H1 (cell line): Measurements from ENCODE around the gene COX7A2. TPM values are rescaled to one million over a fixed set of nuclear protein-coding genes. Genes with fewer than 3 reads are reported as not detected.

Source experiments
- CTCF ChIA-PET: fragments of 300-600 bp; sonication (Branson Sonifier 250); formaldehyde crosslinking; loops from one replicate; lab custom pipeline; 2021; ENCODE audit not compliant: partially characterized antibody; lab: Charles Lee
- POLR2A ChIA-PET: fragments of 300-600 bp; sonication (Branson Sonifier 250); formaldehyde crosslinking; loops from one replicate; lab custom pipeline; 2021; ENCODE audit warnings: inconsistent platforms; ENCODE audit not compliant: partially characterized antibody; lab: Charles Lee
- DNase-seq, 2 experiments: peaks; one replicate each; pipeline versions ENCODE4 v3.0.0 to v3.0.0-alpha.2; 2010 to 2022; ENCODE audit warnings: low spot score in 2 of 2, low read depth in 1 of 2, mixed read lengths in 1 of 2
- FAIRE-seq: peaks from 2 replicates; lab custom pipeline; 2011; peaks lifted over from hg19 to GRCh38; lab: Jason Lieb, UNC
- H2AFZ ChIP-seq: 2 replicates; pipeline ENCODE4 v1.8.1; 2012; ENCODE audit warnings: low read length, inconsistent platforms
- H2AK5ac ChIP-seq: 2 replicates; pipeline ENCODE4 v1.6.1; 2013; ENCODE audit warnings: low read depth, low read length
- H2BK120ac ChIP-seq: replicated peaks from 2 replicates; pipeline ENCODE3; 2013; ENCODE audit warnings: low read depth, low read length, inconsistent platforms
- H2BK12ac ChIP-seq: 2 replicates; pipeline ENCODE4 v1.6.1; 2013; ENCODE audit warnings: low read depth, low read length
- H2BK15ac ChIP-seq: 2 replicates; pipeline ENCODE4 v1.6.1; 2013; ENCODE audit warnings: low read length
- H2BK20ac ChIP-seq: 2 replicates; pipeline ENCODE4 v1.6.1; 2013; ENCODE audit warnings: low read length
- H2BK5ac ChIP-seq: 2 replicates; pipeline ENCODE4 v1.6.1; 2013; ENCODE audit warnings: low read depth, low read length
- H3K14ac ChIP-seq: 2 replicates; pipeline ENCODE4 v1.6.1; 2013; ENCODE audit warnings: inconsistent platforms; ENCODE audit not compliant: insufficient read length
- H3K18ac ChIP-seq: 2 replicates; pipeline ENCODE4 v1.6.1; 2013; ENCODE audit warnings: low read length; ENCODE audit errors: extremely low read depth
- H3K23ac ChIP-seq: 2 replicates; pipeline ENCODE4 v1.6.1; 2013; ENCODE audit warnings: inconsistent platforms; ENCODE audit not compliant: insufficient read length
- H3K23me2 ChIP-seq: 2 replicates; pipeline ENCODE4 v1.6.1; 2013; ENCODE audit warnings: low read depth, low read length
- H3K27ac ChIP-seq: 2 replicates; pipeline ENCODE4 v1.6.1; 2011; ENCODE audit warnings: low read depth, low read length, inconsistent platforms
- H3K27me3 ChIP-seq, 4 experiments: replicated peaks in 1 of 4; 1 replicate in 1 of 4; 2 replicates in 3 of 4; pipeline versions ENCODE4 v1.6.1 to v1.8.1; 2011 to 2013; ENCODE audit warnings: low read length in 3 of 4, mild to moderate bottlenecking in 3 of 4, inconsistent platforms in 2 of 4, mixed read lengths in 2 of 4, moderate library complexity in 1 of 4; ENCODE audit not compliant: control insufficient read depth in 3 of 4, insufficient read depth in 3 of 4; ENCODE audit errors: extremely low read depth in 1 of 4
- H3K36me3 ChIP-seq, 4 experiments: 2 replicates each; pipeline versions ENCODE4 v1.6.1 to v1.8.1; 2011 to 2013; ENCODE audit warnings: mild to moderate bottlenecking in 4 of 4, low read length in 3 of 4, moderate library complexity in 2 of 4, control low read depth in 1 of 4, inconsistent platforms in 1 of 4; ENCODE audit not compliant: insufficient read depth in 4 of 4, control insufficient read depth in 2 of 4
- H3K4ac ChIP-seq: replicated peaks from 2 replicates; pipeline ENCODE3; 2013; ENCODE audit warnings: low read length, low read depth, mixed read lengths, inconsistent platforms; ENCODE audit not compliant: insufficient read length
- H3K4me1 ChIP-seq, 4 experiments: replicated peaks in 1 of 4; 1 replicate in 1 of 4; 2 replicates in 3 of 4; pipeline versions ENCODE4 v1.6.1 to v1.8.1; 2011 to 2013; ENCODE audit warnings: low read length in 3 of 4, inconsistent platforms in 2 of 4, mixed read lengths in 1 of 4; ENCODE audit not compliant: insufficient read depth in 4 of 4, control insufficient read depth in 3 of 4
- H3K4me2 ChIP-seq, 2 experiments: 2 replicates each; pipeline versions ENCODE4 v1.6.1 to v1.8.1; 2011 to 2013; ENCODE audit warnings: low read depth in 2 of 2, low read length in 2 of 2, control low read depth in 1 of 2, inconsistent platforms in 1 of 2, mild to moderate bottlenecking in 1 of 2; ENCODE audit not compliant: insufficient read depth in 1 of 2
- H3K4me3 ChIP-seq, 4 experiments: fragments of 200-600, 300-600 bp in 1 of 4; sonication (generic), shearing (Covaris generic), sonication (Bioruptor Twin) in 1 of 4; 2 replicates each; pipeline versions ENCODE4 v1.5.1 to v1.8.1; 2011 to 2016; ENCODE audit warnings: low read length in 4 of 4, low read depth in 3 of 4, control low read depth in 2 of 4, inconsistent platforms in 2 of 4, mild to moderate bottlenecking in 2 of 4, mixed read lengths in 1 of 4, moderate library complexity in 1 of 4; ENCODE audit not compliant: insufficient read depth in 2 of 4; ENCODE audit errors: extremely low read depth in 1 of 4
- H3K56ac ChIP-seq: replicated peaks from 2 replicates; pipeline ENCODE3; 2013; ENCODE audit warnings: low read depth, mild to moderate bottlenecking, mixed read lengths, low read length, inconsistent platforms; ENCODE audit not compliant: insufficient read length
- H3K79me1 ChIP-seq: 2 replicates; pipeline ENCODE4 v1.6.1; 2013; ENCODE audit warnings: low read depth, low read length, control low read depth
- H3K79me2 ChIP-seq, 2 experiments: 2 replicates each; pipeline versions ENCODE4 v1.6.1 to v1.8.1; 2012 to 2013; ENCODE audit warnings: low read length in 2 of 2, mild to moderate bottlenecking in 2 of 2, inconsistent platforms in 1 of 2; ENCODE audit not compliant: insufficient read depth in 2 of 2, control insufficient read depth in 1 of 2
- H3K9ac ChIP-seq, 4 experiments: replicated peaks in 1 of 4; 1 replicate in 1 of 4; 2 replicates in 3 of 4; pipeline versions ENCODE4 v1.6.1 to v1.8.1; 2011 to 2013; ENCODE audit warnings: low read depth in 3 of 4, low read length in 3 of 4, control low read depth in 2 of 4, mild to moderate bottlenecking in 2 of 4, moderate library complexity in 2 of 4, inconsistent platforms in 1 of 4; ENCODE audit errors: extremely low read depth in 1 of 4
- H3K9me3 ChIP-seq, 2 experiments: 2 replicates each; pipeline versions ENCODE4 v1.6.1 to v1.8.1; 2012 to 2013; ENCODE audit warnings: mild to moderate bottlenecking in 2 of 2, moderate library complexity in 2 of 2, control low read depth in 1 of 2, inconsistent platforms in 1 of 2, low read depth in 1 of 2, low read length in 1 of 2, mixed read lengths in 1 of 2; ENCODE audit not compliant: insufficient read depth in 2 of 2
- H4K20me1 ChIP-seq, 2 experiments: replicated peaks in 1 of 2; 2 replicates each; pipeline versions ENCODE3 to v1.8.1; 2011 to 2013; ENCODE audit warnings: inconsistent platforms in 2 of 2, low read length in 2 of 2, mild to moderate bottlenecking in 1 of 2; ENCODE audit not compliant: insufficient read depth in 2 of 2, control insufficient read depth in 1 of 2
- H4K5ac ChIP-seq: 2 replicates; pipeline ENCODE4 v1.6.1; 2013; ENCODE audit warnings: low read length, low read depth, mixed read lengths, inconsistent platforms; ENCODE audit not compliant: insufficient read length
- H4K8ac ChIP-seq: 2 replicates; pipeline ENCODE4 v1.8.0; 2013; ENCODE audit warnings: mild to moderate bottlenecking, moderate library complexity, low read length, inconsistent platforms; ENCODE audit not compliant: insufficient read depth; ENCODE audit errors: extremely low read depth
- H4K91ac ChIP-seq: replicated peaks from 2 replicates; pipeline ENCODE3; 2013; ENCODE audit warnings: low read length, mixed read lengths, inconsistent platforms; ENCODE audit not compliant: insufficient read length
- ASH2L ChIP-seq: fragments of 200-600, 300-600 bp; sonication (generic); IDR thresholded peaks from one replicate; pipeline ENCODE4 v1.7.1; 2017; ENCODE audit warnings: low read length
- CBX8 ChIP-seq: fragments of 300-800, 300-1000 bp; sonication (generic); IDR thresholded peaks from 2 replicates; pipeline ENCODE4 v1.7.1; 2016; ENCODE audit warnings: low read depth, low read length, borderline replicate concordance
- CTBP2 ChIP-seq: IDR thresholded peaks from 2 replicates; pipeline ENCODE4 v1.7.0; 2011; ENCODE audit warnings: borderline replicate concordance, mild to moderate bottlenecking, moderate library complexity, mixed read lengths, low read length; ENCODE audit not compliant: insufficient read depth, insufficient read length
- EGR1 ChIP-seq: IDR thresholded peaks from 2 replicates; pipeline ENCODE4 v1.6.1; 2011; ENCODE audit warnings: low read depth, low read length, borderline replicate concordance
- KDM4A ChIP-seq: IDR thresholded peaks from one replicate; pipeline ENCODE4 v1.7.1; 2012; ENCODE audit warnings: low read depth, mild to moderate bottlenecking, moderate library complexity, low read length, inconsistent platforms; ENCODE audit not compliant: severe bottlenecking
- RAD21 ChIP-seq, 2 experiments: IDR thresholded peaks in 1 of 2; conservative IDR thresholded peaks in 1 of 2; 2 replicates each; pipeline ENCODE4 v1.6.1; 2011; ENCODE audit warnings: low read depth in 2 of 2, low read length in 2 of 2, improper control_type of control experiment in 1 of 2, inconsistent platforms in 1 of 2, mild to moderate bottlenecking in 1 of 2, moderate library complexity in 1 of 2
- SIX5 ChIP-seq: IDR thresholded peaks from 2 replicates; pipeline ENCODE4 v1.6.1; 2011; ENCODE audit warnings: mild to moderate bottlenecking, low read depth, low read length
- SUZ12 ChIP-seq: fragments of 200-600 bp; sonication (generic); IDR thresholded peaks from 2 replicates; pipeline ENCODE4 v1.6.1; 2012; ENCODE audit warnings: mild to moderate bottlenecking, inconsistent platforms, low read length, moderate library complexity, mixed read lengths
- YY1 ChIP-seq: IDR thresholded peaks from 2 replicates; pipeline ENCODE4 v1.6.1; 2011; ENCODE audit warnings: low read depth, mild to moderate bottlenecking, low read length
- WGBS, 2 experiments: shearing (Covaris generic) in 1 of 2; methylation state at CpG; one replicate each; pipeline versions ENCODE4 v1.1.6 to v1.1.7; 2013 to 2015; ENCODE audit warnings: low lambda C conversion rate in 2 of 2, mixed read lengths in 2 of 2, inconsistent platforms in 1 of 2, low coverage in 1 of 2, missing lambda C conversion rate in 1 of 2; ENCODE audit not compliant: insufficient replicate concordance in 2 of 2, insufficient coverage in 1 of 2, insufficient read length in 1 of 2; ENCODE audit errors: extremely low coverage in 1 of 2, missing lambda C conversion rate in 1 of 2; 5-methylcytosine and 5-hydroxymethylcytosine counted together
- polyA plus RNA-seq, 7 experiments: library from polyadenylated mRNA; depleted of rRNA in 3 of 7; stranded (reverse) in 5 of 7; unstranded in 2 of 7; fragments of >200 nt in 5 of 7; fragments of 200-250 nt in 2 of 7; gene quantifications; 1 replicate in 5 of 7; 2 replicates in 1 of 7; 4 replicates in 1 of 7; pipeline versions ENCODE4 v1.2.1 to v1.2.3, GENCODE V29; 2011 to 2013; ENCODE audit warnings: missing spikeins in 2 of 7, mixed read lengths in 2 of 7
- total RNA-seq: library from RNA; stranded (reverse); fragmentation: NEBNext Ultra II Directional; extraction: Animal tissue kit (Norgen Biotek cat#: 25700); gene quantifications from 2 replicates; pipeline ENCODE4 v1.2.1, GENCODE V29; 2021
- TF ChIP-seq, protein P1 (sequence below): IDR thresholded peaks from 2 replicates; pipeline ENCODE4 v1.6.1; 2012; ENCODE audit warnings: inconsistent platforms

Gene COX7A2
- total and polyA plus RNA-seq, 2 of the 8 experiments (the other 6 are each of a cell fraction or from before 2014, with no cell fraction given), result 262 to 468 TPM

- ChIA-PET POLR2A (interaction anchor here (0.7 kb wide), 1 partner anchor 26 kb away, joined by 3 read pairs; no protein-coding TSS in a partner anchor), CTCF (interaction anchor here (0.6 to 11.0 kb wide), 28 partner anchors 8 to 1469 kb away, joined by 3 to 104 read pairs (median 4); no protein-coding TSS in a partner anchor)
- no peaks in the 10 kb centered on the region for H3K79me1 ChIP-seq
- H2BK120ac ChIP-seq, result no peak overlapping the region
- H4K91ac ChIP-seq, result no peak overlapping the region
- peak overlapping the region; percentile 66; the same call in 1 of the 2 replicates for H2AFZ ChIP-seq
- no peaks in the 10 kb centered on the region for H3K36me3 ChIP-seq
- peak overlapping the region; percentile 91 to 97 for H3K4me2 ChIP-seq
- H3K27me3 ChIP-seq, result peaks cover 30 to 62% (median 54%) of the 10 kb centered on the region in 4 experiments
- no peak overlapping the region for H3K27ac ChIP-seq
- H2BK15ac ChIP-seq, result no peak overlapping the region
- FAIRE-seq, result no peak
- H3K14ac ChIP-seq, result no peak overlapping the region
- H3K9me3 ChIP-seq, result no peaks in the 10 kb centered on the region
- no peaks in the 10 kb centered on the region for H3K79me2 ChIP-seq
- no peak overlapping the region for H4K5ac ChIP-seq
- peak overlapping the region; percentile 75; the same call in 1 of the 2 replicates for H3K18ac ChIP-seq
- H3K56ac ChIP-seq, result no peak overlapping the region
- H2BK5ac ChIP-seq, result no peak overlapping the region
- H2BK20ac ChIP-seq, result no peak overlapping the region
- no peak overlapping the region for H3K23ac ChIP-seq
- peaks cover 0 to 2% of the 10 kb centered on the region in 2 experiments for H4K20me1 ChIP-seq
- H3K4me3 ChIP-seq, result peak overlapping the region; percentile 45 to 68 (median 54)
- DNase-seq, result peak in 1 of 2 experiments; percentile 76
- H4K8ac ChIP-seq, result no peak overlapping the region
- H3K23me2 ChIP-seq, result peaks cover 32% of the 10 kb centered on the region
- 3% methylated on average over 46 of the region's 46 CpGs; no CpG with 5 or more reads in 1 of the 2 experiments for WGBS, 2 experiments
- no peak overlapping the region for H2AK5ac ChIP-seq
- no peak overlapping the region for H2BK12ac ChIP-seq
- peaks cover 0 to 25% (median 7%) of the 10 kb centered on the region in 4 experiments; a peak in 4 of 7 replicates for H3K4me1 ChIP-seq
- H3K4ac ChIP-seq, result no peak overlapping the region
- peak overlapping the region in 2 of 4 experiments; percentile 24 to 28; a peak in 2 of 7 replicates for H3K9ac ChIP-seq
- TF ChIP-seq, protein P1, sequence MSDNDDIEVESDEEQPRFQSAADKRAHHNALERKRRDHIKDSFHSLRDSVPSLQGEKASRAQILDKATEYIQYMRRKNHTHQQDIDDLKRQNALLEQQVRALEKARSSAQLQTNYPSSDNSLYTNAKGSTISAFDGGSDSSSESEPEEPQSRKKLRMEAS, result peak; percentile 52
- TF ChIP-seq YY1 (0 out of 2 replicates have a peak, but pooled peaks have one; percentile 20), EGR1 (no peak), SUZ12 (peak; percentile 89), CBX8 (no peak), CTBP2 (peak; percentile 47), KDM4A (peak; percentile 96), ASH2L (peak; percentile 42), SIX5 (no peak), RAD21 (IDR thresholded peaks at IDR 0.05 in 1 of 2, conservative IDR thresholded peaks at IDR 0.05 in 1 of 2; ENCODE audit: low read depth in 2 of 2, low read length in 2 of 2) (peak; percentile 16 to 37; a peak in 1 of 4 replicates)
These were observed 41.5 kb downstream of the COX7A2 start for GRCh38 chr6:75201901-75202672.
